Activated CD4-positive, alpha-beta T cell treated with anti-CD3 and anti-CD28 coated beads for 48 hours (primary cell): ENCODE data around the gene PARD3.
A peak's percentile ranks its signal among the peaks of the same experiment; 100 is the strongest.
"Not testable (repeated sequence)": the region's sequence is repeated elsewhere in the genome, so short reads cannot be mapped to it uniquely, and the experiment has no call there.

Experiments
- DNase-seq: peaks from one replicate; pipeline ENCODE4 v3.0.0-alpha.2; 2020

The PARD3 gene

DNA sequence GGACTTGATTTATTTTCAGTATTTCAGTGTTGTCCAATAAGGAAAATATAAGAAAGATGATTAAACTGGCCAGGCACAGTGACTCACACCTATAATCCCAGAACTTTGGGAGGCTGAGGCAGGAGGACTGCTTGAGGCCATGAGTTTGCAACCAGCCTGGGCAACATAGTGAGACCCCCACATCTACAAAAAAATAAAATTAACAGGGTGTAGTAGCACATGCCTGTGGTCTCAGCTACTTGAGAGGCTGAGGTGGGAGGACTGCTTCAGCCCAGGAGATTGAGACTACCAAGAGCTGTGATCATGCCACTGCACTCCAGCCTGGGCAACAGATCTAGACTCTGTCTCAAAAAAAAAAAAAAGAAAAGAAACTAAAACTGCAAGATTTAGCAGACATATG, 138.0 kb downstream of the PARD3 start:
- DNase-seq, result no peak

DNA sequence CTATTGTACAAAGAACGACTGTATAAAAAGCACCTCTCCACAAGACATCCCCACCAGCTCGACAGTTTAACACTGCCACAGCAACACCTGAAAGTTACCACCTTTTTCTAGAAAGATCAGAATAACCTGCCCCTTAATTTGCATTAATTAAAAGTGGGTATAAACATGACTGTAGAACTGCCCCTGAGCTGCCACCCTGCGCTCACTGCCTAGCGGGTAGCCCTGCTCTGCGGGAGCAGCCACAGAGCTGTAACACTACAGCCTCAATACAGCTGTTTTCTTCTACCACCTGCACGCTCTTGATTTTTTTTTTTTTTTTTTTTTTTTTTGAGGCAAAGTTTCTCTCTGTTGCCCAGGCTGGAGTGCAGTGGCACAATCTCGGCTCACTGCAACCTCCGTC, 140.9 kb downstream of the PARD3 start:
- DNase-seq, result no peak

DNA sequence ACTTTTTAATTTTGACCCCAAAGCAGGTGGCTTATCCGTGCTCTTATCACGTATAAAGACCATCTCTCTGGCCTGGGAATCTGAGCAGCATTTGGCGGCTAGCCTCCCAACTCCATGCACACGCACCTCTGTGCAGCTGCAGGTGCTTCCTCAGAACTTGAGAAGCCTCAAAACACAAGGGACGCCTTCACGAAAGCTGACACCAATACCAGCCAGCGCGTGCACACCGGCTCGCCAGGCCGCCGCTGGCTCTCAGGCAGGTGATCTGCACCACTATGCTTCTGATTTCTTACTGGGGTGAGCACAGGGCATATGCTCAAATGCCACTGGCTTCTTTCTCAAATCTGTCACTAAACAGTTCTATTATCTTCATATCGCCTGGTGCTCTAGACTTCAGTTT, 145.0 kb downstream of the PARD3 start:
- no peak for DNase-seq

DNA sequence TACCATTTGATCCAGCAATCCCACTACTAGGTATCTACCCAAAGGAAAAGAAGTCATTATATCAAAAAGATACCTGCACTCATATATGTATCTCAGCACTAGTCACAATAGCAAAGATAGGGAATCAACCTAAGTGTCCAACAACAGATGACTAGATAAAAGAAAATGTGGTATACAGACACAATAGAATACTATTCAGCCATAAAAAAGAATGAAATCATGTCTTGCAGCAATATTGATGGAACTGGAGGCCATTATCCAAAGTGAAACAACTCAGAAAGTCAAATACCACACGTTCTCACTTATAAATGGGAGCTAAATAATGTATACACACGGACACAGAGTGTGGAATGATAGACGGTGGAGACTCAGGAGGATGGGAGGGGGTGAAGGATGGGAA, 146.0 kb downstream of the PARD3 start:
- no peak for DNase-seq

DNA sequence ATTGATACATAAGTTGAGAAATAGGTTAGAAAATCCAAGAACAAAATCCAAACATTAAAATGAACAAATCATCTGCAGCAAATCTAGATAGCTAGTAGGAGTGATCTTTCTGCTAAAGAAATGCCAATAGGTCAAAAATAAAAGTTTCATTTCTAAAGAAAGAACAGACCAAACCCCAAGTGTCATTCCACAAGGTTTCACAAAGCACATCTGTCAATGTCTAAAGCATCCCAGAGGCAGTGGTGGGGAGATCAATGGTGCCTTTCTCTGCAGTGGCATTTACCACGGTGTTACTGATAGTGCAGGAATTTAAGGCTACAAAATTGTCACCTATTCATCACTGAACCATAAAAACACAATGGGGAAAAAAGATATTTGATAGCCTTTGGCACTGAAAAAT, 147.9 kb downstream of the PARD3 start:
- no peak for DNase-seq

DNA sequence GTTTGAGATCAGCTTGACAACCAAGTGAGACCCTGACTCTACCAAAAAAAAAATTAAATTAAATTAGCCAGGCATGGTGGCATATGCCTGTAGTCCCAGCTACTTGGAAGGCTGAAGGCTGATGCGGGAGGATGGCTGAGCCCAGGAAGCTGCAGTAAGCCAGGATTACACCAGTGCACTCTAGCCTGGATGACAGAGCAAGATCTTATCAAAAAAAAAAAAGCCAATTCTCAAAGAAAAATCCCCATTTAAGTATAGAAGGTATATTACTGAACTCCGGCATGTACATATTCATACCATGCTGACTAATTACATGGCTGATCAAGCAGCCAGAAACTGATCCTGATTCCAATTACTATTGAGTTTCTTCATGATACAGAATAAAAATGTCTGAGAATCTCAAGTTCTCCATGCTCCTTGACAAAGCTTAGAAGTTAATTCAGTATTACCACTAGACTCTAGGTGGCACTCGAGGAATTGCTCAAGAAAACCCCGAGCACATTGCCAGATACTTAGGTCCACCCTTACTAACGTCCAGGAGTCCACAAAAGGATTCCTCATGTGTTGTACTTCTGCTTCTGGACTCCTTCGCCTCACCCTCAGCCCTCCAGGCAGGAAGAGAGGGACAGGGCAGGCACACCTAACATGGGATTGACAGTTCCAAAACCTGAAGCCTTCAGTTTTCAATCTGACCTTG, 148.9 kb downstream of the PARD3 start:
- no peak for DNase-seq

DNA sequence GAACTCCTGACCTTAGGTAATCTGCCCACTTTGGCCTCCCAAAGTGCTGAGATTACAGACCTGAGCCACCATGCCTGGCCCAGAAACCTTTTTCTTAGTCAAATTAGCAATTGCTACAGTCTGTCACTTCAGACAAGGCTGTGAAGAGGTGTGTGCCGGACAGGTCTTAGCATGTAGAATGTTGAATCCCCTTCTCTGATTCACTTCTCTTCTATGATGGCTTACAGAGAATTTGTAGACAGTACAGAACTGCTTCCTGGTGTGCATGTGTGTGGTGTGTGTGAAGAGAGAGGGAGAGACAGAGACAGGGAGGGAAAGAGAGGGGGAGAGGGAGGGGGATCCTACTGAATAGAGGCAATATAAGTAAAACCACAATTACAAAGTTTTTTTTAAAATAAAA, 150.4 kb downstream of the PARD3 start:
- no peak for DNase-seq

DNA sequence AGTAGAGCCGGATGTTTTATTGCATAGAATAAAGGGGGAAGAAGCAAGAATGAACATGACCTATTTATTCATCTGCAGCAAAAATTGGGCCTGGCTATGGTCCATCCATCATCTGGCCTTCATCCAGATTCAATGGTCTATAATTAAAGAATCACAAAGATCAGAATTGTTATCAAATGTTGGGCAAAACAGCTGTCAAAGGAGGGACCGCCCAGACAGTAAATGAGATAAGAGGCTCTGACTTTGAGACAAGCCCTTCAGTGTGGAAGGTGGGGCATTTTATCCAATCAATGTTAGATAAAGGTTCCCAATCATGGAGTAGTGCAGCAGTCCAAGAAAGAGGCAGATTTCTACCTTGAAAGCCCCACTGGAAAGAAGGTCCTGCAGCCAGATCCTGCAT, 153.5 kb downstream of the PARD3 start:
- no peak for DNase-seq

DNA sequence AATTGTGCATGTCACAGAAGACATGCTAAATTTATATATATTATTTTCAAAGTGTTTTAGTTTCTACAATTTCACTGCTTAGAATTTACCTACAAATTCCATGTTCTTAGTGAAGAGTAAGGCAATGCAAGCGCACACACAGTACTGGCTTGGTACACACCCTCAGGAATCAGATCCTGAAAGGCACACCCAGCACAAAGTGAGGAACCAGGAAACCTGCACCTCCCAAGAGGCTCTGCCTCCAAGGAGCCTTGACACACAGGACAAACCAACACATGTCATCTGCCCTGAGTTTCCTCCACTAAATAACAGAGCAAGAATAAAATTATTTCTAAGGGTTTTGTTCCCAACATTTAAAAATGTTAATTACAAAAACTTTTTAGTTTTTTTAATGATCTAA, 156.2 kb downstream of the PARD3 start:
- no peak for DNase-seq

DNA sequence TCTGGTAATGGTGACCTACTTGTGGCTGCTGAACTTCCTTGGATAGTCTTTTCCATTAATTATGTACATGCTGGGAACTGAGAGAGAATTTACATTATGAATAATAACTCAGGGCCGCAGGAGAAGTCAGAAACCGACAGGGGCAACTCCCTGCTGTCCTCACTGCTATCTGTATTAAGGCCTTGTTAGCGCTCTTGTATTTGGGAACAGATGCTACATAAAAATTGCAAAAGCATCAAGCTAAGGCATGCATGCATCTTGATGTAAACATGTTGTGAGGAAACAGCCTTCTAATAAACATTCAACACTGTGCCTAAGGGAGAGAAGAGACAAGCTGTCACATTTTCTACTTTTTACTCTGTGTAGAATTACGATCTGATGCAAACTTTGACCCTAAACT, 158.4 kb downstream of the PARD3 start:
- no peak for DNase-seq

DNA sequence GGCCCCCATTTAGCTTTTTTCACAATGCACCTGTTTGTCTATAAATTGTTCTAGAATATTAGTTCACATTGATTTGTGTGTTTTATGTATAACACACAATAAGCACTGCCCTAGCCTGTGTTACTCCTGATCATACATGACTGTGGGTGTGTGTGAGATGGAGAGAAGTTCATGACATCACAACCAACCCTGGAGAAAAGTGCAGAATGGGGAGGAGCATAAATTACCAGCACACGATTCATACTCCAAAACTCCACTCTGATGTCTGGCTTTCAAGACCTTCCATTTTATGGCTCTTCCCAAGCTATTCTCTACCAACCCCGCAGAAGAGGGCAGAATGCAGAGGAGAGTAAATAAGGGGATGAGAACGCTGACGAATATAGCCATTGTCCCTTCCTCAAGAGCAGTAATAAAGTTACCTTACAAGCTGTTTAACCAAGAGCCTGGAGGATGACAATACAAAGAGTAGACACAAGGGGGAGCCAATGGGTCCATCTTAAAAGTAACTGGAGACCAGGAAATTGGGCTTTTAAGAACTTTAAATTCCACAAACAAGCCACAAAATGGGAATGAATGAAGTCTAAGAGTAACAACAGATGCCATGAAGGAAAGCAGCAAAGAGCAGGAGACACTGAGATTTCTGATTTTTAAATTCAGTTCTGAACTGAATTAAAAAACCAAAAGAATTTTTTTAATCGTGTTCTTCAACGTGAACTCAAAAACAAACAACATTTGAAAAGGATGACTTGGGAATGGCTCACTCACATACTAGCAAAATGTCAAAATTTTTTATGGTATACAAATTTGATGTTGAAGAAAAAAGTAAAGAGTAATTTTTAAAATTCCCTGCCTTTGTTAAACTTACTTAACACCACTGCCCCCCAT, 159.6 kb downstream of the PARD3 start:
- peak; percentile 44 for DNase-seq

DNA sequence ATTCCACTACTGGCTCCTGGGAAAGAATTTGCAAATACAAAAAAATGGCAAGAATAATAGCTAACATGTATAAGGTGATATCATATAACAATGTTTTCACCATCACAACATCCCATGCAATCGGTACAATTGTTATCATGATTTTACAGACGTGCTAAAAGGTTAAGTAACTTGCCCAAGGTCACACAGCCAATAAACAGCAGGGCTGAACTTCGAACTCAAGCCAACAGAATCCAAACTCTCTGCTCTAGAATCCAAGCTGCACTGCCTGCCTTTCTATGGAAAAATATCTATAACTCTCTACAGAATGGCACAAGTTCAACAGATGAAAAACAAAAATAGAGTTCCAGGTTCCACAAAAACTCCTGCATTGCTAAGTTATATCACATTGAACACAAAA, 160.9 kb downstream of the PARD3 start:
- no peak for DNase-seq

DNA sequence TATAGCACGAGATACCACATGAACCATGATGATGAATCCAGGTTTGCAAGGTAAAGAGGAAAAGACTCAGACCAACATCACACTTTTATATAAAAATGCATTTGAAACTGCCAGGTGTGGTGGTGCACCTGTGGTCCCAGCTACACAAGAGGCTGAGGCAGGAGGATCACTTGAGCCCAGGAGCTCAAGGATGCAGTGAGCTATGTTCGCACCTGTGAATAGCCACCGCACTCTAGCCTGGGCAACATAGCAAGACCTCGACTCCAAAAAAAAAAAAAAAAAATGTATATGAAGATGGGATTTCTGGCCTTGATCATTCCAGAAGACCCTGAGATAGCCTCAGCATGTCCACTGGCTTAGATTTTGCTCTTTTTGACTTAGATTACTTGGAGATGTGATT, 161.6 kb downstream of the PARD3 start:
- no peak for DNase-seq

DNA sequence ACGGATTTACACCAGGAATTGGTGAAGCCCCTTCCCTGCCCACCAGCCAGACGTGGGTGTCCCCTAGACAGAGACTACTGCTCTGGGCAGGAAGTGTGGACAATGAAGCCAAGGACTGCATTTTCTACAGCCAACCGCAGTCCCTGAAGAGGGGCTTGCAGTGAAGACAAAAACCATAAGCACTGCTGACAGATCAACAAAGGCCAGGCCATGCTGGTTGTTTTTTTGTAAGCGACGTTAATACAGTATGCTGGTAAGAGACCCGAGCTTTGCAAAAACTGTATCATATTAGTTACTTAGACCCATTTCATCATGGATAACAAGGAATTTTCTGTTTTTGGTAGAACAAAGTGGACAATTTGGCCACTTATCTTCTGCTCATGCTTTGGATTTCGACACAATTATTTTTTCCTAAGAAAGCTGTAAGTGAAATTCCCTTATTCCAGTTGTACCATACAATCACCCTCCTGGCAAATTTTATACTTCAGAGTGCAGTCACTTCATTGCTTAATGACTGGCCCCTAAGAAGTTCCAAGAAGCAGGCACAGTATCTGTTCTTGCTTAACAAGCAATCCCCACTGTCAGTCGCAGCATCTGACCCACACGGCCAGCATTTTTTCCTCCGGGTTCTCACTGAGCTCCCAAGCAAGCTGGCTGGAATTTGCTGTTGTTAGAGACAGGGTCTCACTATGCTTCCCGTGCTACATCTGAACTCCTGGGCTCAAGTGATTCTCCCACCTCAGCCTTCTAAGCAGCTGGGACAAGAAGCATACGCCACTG, 163.5 kb downstream of the PARD3 start:
- DNase-seq, result no peak

DNA sequence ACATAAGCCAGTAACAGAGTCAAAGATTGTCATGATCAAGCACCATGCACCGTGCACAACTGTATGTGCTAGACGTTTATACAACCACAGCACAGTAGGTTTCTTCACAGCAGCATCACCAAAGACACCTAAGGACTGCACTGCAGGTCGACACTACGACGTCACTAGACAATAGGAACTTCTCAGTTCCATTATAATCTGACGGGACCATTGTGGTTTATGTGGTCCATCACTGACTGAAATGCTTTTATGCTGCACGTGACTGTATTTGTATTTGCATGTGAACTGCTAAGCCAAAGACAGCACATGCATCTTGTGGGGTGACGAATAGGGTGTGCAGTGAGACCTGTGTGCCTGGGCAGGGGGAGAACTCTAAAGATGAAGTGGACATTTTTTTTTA, 164.9 kb downstream of the PARD3 start:
- DNase-seq, result no peak

DNA sequence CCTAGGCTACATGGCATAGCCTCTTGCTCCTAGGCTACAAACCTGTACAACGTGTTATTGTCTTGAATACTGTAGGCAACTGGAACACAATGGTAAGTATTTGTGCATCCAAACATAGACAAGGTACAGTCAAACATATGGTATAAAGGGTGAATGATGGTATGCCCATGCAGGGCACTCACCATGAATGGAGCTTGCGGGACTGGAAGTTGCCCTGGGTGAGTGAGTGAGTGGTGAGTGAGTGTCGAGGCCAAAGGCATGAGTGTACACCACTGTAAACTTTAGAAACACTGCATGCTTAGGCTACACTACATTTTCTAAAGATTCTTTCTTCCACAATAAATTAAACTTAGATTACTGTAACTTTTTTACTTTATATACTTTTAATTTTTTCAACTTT, 165.7 kb downstream of the PARD3 start:
- DNase-seq, result no peak

DNA sequence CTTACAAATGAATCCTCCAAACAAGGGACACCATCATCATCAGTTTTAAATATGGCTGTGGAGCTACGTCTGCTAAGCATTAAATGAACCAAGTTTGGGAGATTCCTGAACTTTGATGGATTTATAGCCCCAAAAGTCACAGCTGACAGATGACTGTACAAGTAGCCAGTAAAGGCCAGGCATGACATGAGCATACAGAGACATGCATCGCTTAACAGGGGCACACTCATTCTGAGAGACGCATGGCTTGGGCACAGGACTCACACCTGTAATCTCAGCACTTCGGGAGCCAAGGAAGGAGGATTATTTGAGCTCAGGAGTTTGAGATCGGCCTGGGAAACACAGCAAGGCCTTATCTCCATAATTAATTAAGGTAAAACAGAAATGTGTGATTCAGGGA, 166.2 kb downstream of the PARD3 start:
- no peak for DNase-seq

DNA sequence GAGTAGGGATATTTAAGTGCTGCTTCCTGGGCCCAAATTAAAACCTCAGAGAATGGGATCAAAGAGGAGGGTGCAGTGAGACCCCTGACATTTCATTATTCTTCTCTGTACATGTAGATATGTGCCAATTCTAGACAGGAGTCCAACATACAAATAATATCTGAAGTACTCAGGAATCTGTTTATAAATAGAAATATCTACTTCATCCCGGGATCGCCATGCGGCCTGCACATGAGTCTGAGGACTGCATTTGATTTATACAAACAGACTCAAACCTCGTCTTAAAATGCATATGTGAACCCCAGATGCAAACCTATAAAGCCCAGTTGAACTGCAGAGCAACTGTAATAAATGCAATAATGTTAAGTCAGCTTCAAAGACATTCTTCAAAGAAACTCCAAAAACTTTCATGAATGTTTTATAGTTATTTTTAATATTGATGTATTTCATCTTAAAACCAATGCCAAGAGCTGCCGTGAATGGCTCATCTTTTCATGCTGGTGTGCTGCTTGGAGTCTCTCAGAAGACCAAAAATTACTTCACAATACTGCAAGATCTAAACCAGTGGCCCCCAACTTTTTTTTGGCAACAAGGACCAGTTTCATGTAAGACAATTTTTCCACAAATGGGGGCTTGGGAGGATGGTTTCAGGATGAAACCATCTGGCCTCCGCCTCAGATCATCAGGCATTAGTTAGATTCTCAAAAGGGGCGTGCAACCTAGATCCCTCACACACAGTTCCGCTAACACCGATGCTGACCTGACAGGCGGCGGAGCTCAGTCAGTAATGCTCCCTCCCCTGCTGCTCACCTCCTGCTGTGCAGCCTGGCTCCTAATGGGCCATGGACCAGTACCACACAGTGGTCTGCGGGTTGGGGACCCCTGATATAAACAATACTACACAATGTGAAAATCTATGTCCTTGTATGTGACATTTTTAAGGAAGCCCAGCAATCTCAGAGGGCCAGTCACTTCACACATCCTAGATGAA, 166.9 kb downstream of the PARD3 start:
- DNase-seq, result no peak

DNA sequence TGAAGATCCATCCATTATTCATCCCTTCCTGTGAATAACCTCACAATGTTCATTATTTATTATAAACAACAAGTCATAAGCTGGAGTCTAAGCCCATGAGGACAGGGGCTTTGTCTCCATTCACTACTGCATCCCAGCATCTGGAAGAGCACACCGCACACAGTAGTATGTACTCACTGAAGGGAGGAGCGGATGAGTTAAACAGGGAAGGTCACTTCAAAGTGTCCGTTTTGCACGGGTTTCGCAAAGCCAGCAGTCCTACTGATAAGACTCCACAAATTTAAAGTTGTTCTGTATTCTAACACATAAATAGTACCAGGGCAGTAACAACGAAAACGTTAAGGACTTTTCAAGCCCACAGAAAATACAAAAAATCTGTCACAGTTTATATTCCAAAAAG, 167.9 kb downstream of the PARD3 start:
- no peak for DNase-seq

DNA sequence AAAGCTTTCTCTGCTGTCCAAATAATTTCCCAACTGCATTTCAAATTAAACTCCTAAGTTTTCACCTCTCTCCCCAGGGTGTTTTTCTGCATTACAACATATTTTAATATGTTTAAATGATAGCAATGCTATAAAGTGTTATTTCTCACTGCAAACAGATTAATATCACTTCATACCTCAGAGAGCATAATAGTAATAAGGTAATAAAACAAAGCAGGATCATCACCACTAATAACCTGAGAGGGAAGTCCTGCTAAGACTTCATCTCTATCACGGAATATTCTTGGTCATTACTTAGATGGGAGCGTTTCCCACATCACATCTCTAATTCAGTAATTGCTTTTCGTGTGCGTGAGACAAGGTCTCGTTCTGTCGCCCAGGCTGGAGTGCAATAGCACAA, 168.8 kb downstream of the PARD3 start:
- no peak for DNase-seq

DNA sequence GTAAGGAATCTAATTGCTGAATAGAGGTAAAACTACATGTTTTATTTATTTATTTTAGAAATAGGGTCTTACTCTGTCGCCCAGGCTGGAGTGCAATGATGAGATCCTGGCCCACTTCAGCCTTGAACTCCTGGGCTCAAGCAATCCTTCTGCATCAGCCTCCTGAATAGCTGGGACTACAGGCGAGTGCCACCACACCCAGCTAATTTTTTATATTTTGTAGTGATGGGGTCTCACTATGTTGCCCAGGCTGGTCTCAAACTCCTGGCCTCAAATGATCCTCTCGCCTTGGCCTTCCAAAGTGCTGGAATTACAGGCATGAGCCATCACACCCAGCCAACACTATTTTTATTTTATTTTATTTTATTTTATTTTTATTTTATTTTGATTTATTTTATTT, 170.3 kb downstream of the PARD3 start:
- DNase-seq, result not testable (repeated sequence)

DNA sequence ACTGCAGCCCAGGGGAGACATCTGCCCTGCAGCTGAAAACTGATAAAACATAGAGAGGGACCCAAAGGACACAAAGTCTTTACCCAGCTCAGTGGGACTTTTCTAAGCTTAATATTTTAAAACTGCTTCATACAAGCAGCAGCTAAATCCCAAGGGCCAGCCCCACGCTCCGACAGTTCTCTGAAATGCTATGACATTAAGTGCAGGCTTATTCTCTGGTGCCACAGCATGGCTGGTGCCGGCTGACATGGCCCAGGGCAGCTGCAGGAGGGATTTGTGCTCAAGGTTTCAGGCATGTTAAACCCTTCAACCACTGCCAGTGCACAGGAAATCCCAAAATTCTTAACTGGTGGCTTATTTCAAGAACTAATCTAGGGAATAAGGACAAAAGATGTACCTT, 170.9 kb downstream of the PARD3 start:
- no peak for DNase-seq

DNA sequence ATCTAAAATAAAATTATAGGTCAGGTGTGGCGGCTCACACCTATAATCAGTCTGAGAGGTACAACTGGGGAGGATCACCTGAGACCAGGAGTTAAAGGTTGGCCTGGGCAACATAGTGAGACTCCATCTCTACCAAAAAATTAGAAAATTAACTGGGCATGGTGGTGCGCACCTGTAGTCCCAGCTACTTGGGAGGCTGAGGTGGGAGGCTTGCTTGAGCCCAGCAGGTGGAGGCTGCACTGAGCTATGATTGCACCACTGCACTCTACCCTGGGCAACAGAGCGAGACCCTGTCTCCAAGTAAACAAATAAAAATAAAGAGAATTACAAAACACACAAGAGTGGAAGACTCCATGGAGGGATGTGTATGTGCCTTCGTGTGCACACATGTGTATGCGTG, 171.5 kb downstream of the PARD3 start:
- DNase-seq, result no peak
